ENCODE data around the gene OXTR.

The OXTR gene

GRCh38 chr3:8709801-8710507 lies 59.5 kb downstream of the OXTR start:
- DNase-seq (ENCODE audit: low read depth), result no peak

GRCh38 chr3:8709287-8709686 lies 60.1 kb downstream of the OXTR start:
- DNase-seq (ENCODE audit: low read depth), result no peak

GRCh38 chr3:8705575-8705974 lies 63.8 kb downstream of the OXTR start:
- no peak for DNase-seq (ENCODE audit: low read depth)

GRCh38 chr3:8702560-8702959 lies 66.9 kb downstream of the OXTR start:
- no peak for DNase-seq (ENCODE audit: low read depth)

Measured in fibroblast of gingiva (primary cell).